GM18520 (cell line): ENCODE results near the gene PSMD3.
"Not testable (repeated sequence)": the region's sequence is repeated elsewhere in the genome, so short reads cannot be mapped to it uniquely, and the experiment has no call there.

Experiments used
- ATAC-seq: cut with Tn5 transposase; IDR thresholded peaks from one replicate; pipeline ENCODE4 v1.9.1; 2021; ENCODE audit not compliant: unreplicated experiment

PSMD3 gene

DNA sequence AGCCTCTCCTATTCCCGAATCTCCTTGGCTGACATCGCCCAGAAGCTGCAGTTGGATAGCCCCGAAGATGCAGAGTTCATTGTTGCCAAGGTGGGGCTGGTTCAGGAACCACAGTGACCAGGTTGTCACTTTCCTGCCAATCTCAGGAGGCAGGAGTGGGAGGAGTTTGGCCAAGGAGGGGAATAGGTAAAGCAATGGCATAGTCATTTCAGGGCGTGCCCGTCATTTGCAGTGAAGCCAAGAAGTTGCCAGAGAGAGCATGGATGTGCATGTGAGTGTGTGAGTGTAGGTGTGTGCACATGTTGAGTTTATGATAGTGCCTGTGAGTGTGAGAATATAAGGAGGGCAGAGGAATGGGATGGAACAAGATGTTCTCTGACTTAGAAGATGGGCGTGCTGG, 14.8 kb downstream of the PSMD3 start:
- no peak for ATAC-seq

GRCh38 chr17:39996162-39996561, 15.6 kb downstream of the PSMD3 start:
- no peak for ATAC-seq

DNA sequence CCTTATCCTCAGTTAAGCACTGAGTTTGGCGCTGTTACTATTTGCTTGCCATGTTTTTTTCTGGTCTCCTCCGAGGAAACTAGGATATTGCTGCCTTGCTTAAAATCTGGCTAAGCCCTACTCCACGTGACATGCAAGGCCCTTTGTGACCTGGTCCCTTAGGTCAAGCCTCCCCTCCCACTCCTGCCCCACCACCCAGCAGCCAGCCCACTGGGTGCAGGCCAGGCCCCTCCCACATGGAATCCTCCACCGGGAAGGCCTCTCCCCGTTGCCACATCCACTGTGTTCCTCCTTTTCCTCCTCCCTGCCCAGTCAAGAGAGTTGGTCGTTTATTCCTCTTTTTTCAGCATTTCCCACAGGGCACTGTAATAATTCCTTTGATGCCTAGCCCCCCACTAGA, 16.2 kb downstream of the PSMD3 start:
- no peak for ATAC-seq

DNA sequence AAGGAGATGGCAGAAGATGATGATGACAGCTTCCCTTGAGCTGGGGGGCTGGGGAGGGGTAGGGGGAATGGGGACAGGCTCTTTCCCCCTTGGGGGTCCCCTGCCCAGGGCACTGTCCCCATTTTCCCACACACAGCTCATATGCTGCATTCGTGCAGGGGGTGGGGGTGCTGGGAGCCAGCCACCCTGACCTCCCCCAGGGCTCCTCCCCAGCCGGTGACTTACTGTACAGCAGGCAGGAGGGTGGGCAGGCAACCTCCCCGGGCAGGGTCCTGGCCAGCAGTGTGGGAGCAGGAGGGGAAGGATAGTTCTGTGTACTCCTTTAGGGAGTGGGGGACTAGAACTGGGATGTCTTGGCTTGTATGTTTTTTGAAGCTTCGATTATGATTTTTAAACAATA, 16.9 kb downstream of the PSMD3 start:
- ATAC-seq: no peak

- ATAC-seq: no peak
These were observed 18.5 kb downstream of the PSMD3 start for GRCh38 chr17:39999067-39999466.

- ATAC-seq: no peak
These were observed 19.6 kb downstream of the PSMD3 start for GRCh38 chr17:40000161-40000560.

GRCh38 chr17:40001335-40001734, 20.7 kb downstream of the PSMD3 start:
- not testable (repeated sequence) for ATAC-seq

DNA sequence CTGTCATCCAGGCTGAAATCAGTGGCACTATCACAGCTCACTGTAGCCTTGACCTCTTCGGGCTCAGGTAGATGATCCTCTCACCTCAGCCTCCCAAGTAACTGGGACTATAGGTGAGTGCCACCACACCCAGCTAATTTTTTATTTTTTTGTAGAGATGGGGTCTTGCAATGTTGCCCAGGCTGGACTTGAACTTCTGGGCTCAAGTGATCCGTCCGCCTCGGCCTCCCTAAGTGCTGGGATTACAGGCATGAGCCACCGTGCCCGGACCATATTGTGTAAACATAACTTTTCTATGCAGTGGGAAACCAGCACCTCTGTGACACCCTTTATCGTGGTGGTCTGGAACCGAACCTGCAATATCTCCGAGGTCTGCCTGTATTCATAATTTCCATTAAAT, 23.5 kb downstream of the PSMD3 start:
- no peak for ATAC-seq

- ATAC-seq: no peak
These were observed 24.1 kb downstream of the PSMD3 start for GRCh38 chr17:40004712-40005111.

- no peak for ATAC-seq
These were observed 24.9 kb downstream of the PSMD3 start for GRCh38 chr17:40005520-40005919.

DNA sequence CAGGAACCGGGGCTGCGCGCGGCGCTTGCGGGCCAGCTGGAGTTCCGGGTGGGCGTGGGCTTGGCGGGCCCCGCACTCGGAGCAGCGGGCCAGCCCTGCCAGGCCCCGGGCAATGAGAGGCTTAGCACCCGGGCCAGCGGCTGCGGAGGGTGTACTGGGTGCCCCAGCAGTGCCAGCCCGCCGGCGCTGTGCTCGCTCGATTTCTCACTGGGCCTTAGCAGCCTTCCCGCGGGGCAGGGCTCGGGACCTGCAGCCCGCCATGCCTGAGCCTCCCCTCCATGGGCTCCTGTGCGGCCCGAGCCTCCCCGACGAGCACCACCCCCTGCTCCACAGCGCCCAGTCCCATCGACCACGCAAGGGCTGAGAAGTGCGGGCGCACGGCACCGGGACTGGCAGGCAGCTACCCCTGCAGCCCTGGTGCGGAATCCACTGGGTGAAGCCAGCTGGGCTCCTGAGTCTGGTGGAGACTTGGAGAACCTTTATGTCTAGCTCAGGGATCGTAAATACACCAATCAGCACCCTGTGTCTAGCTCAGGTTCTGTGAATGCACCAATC, 30.4 kb downstream of the PSMD3 start:
- not testable (repeated sequence) for ATAC-seq

- not testable (repeated sequence) for ATAC-seq
These were observed 31.5 kb downstream of the PSMD3 start for GRCh38 chr17:40012017-40012647.

DNA sequence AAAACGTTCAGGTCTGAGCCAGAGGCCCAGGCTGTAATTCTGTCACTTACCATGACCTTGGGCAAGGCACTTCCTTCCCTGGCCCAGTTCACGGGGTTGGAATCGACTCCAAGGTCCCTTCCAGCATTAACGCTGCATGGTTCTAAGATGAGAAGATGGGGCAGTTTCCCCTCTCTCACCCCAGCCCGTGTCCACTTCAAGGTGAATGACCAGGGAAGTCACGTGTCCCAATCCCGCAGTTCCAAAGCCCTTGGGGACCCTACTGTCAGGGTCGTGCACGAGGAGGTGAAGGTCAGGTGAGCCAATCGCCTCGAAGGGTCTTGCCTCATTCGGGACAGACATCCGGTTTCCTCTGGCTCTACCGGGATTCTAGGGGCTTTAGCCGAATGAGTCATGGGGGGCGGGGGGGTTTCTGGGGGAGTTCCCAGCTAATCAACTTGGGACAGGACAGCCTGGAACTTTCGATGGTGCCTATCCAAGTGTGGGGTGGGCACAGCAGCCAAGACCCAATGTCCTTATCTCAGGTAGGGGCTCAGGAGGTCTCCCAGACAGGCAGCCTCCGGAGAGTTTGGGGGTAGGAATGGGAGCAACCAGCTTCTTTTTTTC, 33.9 kb downstream of the PSMD3 start:
- ATAC-seq: no peak

GRCh38 chr17:40015005-40015997, 34.7 kb downstream of the PSMD3 start, which contains the start of gene CSF3:
Gene CSF3 (plus strand): TSS chr17:40015440. CDS start chr17:40015475, 35 bp downstream.
- no peak for ATAC-seq

DNA sequence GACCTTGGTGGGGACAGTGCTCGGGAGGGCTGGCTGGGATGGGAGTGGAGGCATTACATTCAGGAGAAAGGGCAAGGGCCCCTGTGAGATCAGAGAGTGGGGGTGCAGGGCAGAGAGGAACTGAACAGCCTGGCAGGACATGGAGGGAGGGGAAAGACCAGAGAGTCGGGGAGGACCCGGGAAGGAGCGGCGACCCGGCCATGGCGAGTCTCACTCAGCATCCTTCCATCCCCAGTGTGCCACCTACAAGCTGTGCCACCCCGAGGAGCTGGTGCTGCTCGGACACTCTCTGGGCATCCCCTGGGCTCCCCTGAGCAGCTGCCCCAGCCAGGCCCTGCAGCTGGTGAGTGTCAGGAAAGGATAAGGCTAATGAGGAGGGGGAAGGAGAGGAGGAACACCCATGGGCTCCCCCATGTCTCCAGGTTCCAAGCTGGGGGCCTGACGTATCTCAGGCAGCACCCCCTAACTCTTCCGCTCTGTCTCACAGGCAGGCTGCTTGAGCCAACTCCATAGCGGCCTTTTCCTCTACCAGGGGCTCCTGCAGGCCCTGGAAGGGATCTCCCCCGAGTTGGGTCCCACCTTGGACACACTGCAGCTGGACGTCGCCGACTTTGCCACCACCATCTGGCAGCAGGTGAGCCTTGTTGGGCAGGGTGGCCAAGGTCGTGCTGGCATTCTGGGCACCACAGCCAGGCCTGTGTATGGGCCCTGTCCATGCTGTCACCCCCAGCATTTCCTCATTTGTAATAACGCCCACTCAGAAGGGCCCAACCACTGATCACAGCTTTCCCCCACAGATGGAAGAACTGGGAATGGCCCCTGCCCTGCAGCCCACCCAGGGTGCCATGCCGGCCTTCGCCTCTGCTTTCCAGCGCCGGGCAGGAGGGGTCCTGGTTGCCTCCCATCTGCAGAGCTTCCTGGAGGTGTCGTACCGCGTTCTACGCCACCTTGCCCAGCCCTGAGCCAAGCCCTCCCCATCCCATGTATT, 35.7 kb downstream of the PSMD3 start:
- ATAC-seq: no peak

- ATAC-seq: no peak
These were observed 36.9 kb downstream of the PSMD3 start for GRCh38 chr17:40017422-40018080.

DNA sequence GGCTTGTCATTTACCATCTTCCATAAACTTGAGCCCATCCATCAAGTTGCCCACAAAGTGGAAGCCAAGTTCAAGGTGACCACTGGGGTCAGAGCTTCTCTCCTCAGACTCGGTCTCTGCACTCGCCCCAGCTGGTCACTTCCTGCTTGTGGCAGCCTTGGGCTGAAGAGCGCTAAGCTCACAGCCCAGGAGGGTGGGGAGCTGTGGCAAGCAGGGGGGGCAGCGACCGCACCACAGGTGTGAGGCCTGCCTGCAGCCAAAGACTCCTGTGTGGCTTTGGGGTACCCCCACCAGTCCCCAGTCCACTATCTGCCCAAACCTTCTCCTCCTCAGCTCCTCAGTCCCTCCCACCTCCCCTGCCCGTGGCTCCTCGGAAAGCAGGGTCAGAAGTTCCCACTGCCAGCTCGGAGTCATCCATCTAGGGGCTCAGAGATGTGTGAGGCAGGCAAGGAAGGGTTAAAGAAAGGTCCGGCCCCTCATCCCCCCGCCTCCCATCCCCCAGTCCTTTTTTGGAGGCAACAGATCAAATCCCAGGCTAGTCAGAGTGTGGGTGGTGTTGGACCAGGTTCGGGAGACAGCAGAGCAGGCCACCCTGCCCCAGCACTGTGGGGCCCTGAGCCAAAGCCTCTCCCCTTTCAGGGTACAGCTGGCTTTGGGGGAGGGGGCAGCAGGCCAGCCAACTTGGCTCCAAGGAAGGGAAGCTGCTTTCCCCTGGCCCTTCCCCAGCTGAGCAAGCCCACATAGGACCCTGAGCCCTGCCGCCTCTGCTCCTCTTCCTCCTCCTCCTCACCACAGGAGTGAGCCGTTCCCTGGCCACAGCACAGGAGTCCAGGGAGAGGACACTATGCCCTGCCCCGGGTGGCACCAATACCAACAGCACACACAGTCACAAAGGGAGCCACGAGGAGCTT, 37.9 kb downstream of the PSMD3 start:
- no peak for ATAC-seq

DNA sequence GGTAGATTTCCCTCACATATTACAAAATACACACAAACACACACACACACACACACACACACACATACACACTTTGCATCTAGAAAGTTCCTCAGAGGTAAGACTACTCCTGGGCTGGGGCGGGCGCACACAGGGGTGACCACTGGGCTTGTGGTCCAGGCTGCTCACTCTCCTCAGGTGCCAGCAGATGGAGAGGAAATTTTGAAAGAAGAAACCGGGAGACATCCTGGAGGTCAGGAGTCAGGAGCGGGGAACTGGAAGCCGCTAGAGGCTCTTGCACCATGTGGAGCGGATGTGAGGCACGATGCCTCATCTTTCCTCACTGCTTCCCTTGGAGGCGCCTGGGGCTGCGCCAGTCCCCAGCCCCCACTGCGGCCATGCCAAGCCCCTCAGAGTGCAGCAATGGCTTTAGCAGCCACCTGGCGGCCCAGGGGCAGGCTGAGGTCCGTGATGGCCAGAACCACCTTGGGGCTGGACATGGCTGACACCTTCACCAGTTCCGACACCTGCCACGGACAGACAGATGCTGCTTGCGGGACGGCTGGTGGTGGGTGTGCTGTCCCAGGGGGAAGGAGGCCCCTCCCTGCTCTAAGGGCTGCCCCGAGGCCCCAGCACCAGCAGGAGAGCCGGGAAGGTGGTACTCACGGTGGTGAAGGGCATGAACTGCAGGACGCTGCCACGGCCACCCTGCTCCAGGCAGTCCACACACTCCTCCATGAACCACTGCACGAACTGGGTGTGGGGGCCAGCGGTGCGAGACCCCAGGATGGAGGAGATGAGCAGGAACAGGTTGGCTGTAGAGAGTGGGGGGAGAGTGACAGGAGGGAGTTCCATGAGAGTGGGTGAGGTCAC, 38.8 kb downstream of the PSMD3 start:
- ATAC-seq: no peak
